Astrocyte (in vitro differentiated cells and primary cell): Measurements from ENCODE around the gene FCMR.

Source experiments
- EZH2 ChIP-seq: IDR thresholded peaks from 2 replicates; pipeline ENCODE4 v1.6.1; 2012; ENCODE audit warnings: mild to moderate bottlenecking, low read length, inconsistent platforms; ENCODE audit not compliant: insufficient read depth
- TF ChIP-seq, protein P1 (sequence below): IDR thresholded peaks from 2 replicates; pipeline ENCODE4 v1.5.1; 2011; ENCODE audit warnings: low read depth, mild to moderate bottlenecking, inconsistent platforms, low read length, moderate library complexity; ENCODE audit not compliant: insufficient read depth

DNA sequence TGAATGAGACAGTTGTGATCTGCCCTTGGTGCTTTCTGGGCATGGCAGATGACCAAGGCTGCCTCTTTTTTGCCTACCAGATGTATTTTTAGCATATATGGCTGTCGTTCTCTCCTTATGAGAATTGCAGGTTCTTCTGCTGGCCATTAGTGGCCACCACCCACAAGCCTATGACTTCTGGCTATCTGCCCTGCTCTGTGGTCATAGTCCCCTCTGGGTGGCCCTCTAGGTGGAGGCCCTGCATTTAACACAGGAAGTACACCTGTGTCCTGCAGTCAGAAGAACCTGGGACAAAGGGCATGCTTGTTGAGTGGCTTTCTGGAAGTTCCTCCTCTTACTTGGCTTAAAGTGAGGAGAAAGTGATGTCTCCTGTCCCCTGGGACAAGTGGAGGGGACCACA, 42.0 kb upstream of the FCMR start:
- TF ChIP-seq, protein P1, sequence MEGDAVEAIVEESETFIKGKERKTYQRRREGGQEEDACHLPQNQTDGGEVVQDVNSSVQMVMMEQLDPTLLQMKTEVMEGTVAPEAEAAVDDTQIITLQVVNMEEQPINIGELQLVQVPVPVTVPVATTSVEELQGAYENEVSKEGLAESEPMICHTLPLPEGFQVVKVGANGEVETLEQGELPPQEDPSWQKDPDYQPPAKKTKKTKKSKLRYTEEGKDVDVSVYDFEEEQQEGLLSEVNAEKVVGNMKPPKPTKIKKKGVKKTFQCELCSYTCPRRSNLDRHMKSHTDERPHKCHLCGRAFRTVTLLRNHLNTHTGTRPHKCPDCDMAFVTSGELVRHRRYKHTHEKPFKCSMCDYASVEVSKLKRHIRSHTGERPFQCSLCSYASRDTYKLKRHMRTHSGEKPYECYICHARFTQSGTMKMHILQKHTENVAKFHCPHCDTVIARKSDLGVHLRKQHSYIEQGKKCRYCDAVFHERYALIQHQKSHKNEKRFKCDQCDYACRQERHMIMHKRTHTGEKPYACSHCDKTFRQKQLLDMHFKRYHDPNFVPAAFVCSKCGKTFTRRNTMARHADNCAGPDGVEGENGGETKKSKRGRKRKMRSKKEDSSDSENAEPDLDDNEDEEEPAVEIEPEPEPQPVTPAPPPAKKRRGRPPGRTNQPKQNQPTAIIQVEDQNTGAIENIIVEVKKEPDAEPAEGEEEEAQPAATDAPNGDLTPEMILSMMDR: no peak
- TF ChIP-seq EZH2: no peak
